ENCODE data around the gene GMIP. TPM values are rescaled to one million over a fixed set of nuclear protein-coding genes. Genes with fewer than 3 reads are reported as not detected.

The GMIP gene
- total and polyA plus RNA-seq, 2 of the 13 experiments (the other 11 are each of a cell fraction or from before 2014, with no cell fraction given), result 1.5 to 1.8 TPM

GRCh38 chr19:19642506-19643157 is 825 bp downstream of the GMIP start (continued):
- no peak for TF ChIP-seq ATF3 (CRISPR knock-in tag; IDR thresholded peaks at IDR 0.05)
- TF ChIP-seq ZNF230 (CRISPR knock-in tag; IDR thresholded peaks at IDR 0.05), result 0 out of 2 replicates have a peak, but pooled peaks have one; percentile 13
- no peak for TF ChIP-seq KDM1A (CRISPR knock-in tag; IDR thresholded peaks at IDR 0.05)

DNA sequence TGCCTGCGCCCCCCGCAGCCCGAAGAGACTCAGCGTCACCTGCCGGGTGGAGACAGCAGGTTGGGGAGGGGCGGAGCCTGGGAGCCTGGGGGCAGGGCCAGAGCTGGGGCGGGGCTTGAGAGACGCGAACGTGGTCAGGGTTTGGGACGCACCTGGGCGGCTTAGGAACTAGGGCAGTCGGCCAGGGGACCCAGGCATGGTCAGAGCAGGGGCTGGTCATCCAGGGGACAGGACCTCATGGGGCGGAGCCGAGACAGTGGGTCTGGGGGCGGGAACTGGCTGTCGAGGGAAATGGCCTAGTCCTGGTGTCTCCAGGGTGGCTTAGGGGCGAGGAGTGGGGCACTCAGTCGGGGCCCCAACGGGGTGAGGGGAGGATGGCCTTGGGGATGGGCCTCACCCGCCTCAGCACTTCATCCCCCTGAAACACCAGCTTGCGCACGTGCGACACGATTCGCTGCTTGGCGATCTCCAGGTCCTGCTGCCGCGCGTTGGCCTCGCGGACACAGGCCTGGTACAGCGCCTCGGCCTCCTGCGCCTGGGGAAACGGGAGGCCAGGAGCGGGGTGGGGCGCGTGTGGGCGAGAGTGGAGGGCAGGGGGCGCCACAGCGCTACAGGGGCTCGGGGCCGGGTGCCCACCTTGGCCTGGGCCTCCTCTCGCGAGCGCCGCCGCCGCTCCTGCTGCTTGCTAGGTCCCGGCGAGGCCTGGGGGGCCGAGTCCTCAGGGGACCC is 5.8 kb downstream of the GMIP start:
- ATAC-seq (no peak), FAIRE-seq (no peak)

More for the DNA sequence above, 5.8 kb downstream of the GMIP start:
- no peaks in the 10 kb centered on the region for H3K36me3 ChIP-seq (replicated peaks in 1 of 2; ENCODE audit: control insufficient read depth in 1 of 2, insufficient read depth in 2 of 2, low read length in 2 of 2)
- in situ Hi-C loops (cut with HindIII; ENCODE audit: extremely low pct_ligation_motif_present, low pct_unique_long_range_greater_than_20kb) (no loop called here), intact Hi-C loops (cut with micrococcal nuclease; ENCODE audit: unreplicated experiment) (no loop called here)
- BruUV-seq (replicated peaks), result no TSS peak
- CTCF ChIA-PET (ENCODE audit: low intra/inter-chr PET ratio, low total read pairs), result no interaction called here
- no peak overlapping the region for H3K4me3 ChIP-seq (replicated peaks in 1 of 3; ENCODE audit: insufficient read depth in 1 of 3, low read depth in 2 of 3, low read length in 3 of 3)
- WGBS (ENCODE audit: low lambda C conversion rate), result 95% methylated on average over 46 of the region's 53 CpGs
- H4K20me1 ChIP-seq (ENCODE audit: insufficient read depth, low read length), result no peaks in the 10 kb centered on the region
- no peak overlapping the region for H3K4me2 ChIP-seq (ENCODE audit: low read depth, low read length)
- H3K9ac ChIP-seq (ENCODE audit: insufficient read depth, low read depth, low read length), result no peak overlapping the region
- DNase-seq (ENCODE audit: low spot score), result no peak
- H3K9me3 ChIP-seq (ENCODE audit: low read length), result no peaks in the 10 kb centered on the region
- no peaks in the 10 kb centered on the region for H3K27me3 ChIP-seq (ENCODE audit: control insufficient read depth in 1 of 2, insufficient read depth in 2 of 2, low read length in 2 of 2)
- no peak overlapping the region for H2AFZ ChIP-seq (ENCODE audit: low read length)
- H3K4me1 ChIP-seq (ENCODE audit: insufficient read depth, low read length), result no peaks in the 10 kb centered on the region
- no peak overlapping the region for H3K27ac ChIP-seq (ENCODE audit: extremely low read length, insufficient read depth, low read length)
- POLR2A ChIA-PET, result no interaction called here
- no peaks in the 10 kb centered on the region for H3K79me2 ChIP-seq (ENCODE audit: insufficient read depth, low read length)
- TF ChIP-seq, protein P1, sequence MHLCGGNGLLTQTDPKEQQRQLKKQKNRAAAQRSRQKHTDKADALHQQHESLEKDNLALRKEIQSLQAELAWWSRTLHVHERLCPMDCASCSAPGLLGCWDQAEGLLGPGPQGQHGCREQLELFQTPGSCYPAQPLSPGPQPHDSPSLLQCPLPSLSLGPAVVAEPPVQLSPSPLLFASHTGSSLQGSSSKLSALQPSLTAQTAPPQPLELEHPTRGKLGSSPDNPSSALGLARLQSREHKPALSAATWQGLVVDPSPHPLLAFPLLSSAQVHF (CRISPR knock-in tag; IDR thresholded peaks at IDR 0.05), result no peak
- TF ChIP-seq CENPX (CRISPR knock-in tag; IDR thresholded peaks at IDR 0.05) (no peak), ZNF558 (CRISPR knock-in tag; IDR thresholded peaks at IDR 0.05; ENCODE audit: borderline replicate concordance) (no peak)

Data from HepG2 (cell line).